D341Med (cell line): ENCODE measurements around the gene SHFL.

ENCODE experiments used
- DNase-seq: peaks from one replicate; pipeline ENCODE4 v3.0.0; 2012; ENCODE audit warnings: low spot score

SHFL gene

GRCh38 chr19:10087296-10088061, 1.4 kb downstream of the SHFL start:
- DNase-seq = no peak

DNA sequence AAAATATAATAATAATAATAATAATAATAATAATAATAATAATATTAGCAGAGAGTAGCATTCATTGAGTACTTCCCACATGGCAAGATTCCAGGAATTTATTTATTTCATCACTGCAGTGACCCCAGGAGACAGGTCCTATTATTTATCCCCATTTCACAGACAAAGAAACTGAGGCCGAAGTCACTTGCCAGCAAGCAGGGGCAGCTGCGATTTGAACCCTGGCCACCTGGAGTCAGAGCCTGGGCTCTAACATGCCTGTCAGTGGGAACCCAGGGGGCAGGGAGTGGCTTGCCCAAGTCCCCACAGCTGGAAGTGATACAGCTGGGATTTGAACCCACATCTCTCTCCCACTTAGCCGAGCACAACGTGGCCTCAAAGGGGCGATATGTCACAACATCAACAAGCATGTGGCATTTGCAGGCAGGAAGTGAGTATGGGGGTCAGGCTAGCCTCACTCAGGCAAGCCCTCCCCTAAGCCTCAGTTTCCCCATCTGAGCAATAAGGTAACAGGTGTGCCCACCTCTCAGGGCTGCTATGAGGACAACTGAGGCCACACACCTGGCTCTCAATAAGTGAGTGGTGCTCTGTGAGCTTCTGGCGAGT, 2.9 kb downstream of the SHFL start:
- no peak for DNase-seq

DNA sequence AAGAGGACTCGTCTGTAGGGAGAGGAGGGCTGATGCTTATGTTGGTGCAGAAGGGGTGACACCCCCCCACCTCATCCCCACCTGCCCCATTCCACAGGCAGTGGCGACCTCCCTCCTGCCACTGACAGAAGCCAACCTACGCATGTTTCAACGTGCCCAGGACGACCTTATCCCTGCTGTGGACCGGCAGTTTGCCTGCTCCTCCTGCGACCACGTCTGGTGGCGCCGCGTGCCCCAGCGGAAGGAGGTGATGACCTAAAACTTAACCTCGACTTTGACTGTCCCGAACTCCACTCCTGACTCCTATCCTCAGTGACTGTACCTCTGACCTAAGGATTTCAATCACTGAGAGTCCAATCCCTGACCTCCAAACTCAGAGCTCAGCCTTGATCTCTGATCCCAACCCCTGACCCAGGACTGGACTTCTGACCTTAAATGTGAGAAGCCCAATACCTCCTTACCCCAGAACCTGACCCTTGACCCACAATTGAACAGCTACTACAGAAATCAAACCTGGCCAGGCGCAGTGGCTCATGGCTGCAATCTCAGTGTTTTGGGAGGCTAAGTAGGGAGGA, 3.8 kb downstream of the SHFL start:
- DNase-seq = no peak

GRCh38 chr19:10091370-10091687, 5.2 kb downstream of the SHFL start:
- no peak for DNase-seq

DNA sequence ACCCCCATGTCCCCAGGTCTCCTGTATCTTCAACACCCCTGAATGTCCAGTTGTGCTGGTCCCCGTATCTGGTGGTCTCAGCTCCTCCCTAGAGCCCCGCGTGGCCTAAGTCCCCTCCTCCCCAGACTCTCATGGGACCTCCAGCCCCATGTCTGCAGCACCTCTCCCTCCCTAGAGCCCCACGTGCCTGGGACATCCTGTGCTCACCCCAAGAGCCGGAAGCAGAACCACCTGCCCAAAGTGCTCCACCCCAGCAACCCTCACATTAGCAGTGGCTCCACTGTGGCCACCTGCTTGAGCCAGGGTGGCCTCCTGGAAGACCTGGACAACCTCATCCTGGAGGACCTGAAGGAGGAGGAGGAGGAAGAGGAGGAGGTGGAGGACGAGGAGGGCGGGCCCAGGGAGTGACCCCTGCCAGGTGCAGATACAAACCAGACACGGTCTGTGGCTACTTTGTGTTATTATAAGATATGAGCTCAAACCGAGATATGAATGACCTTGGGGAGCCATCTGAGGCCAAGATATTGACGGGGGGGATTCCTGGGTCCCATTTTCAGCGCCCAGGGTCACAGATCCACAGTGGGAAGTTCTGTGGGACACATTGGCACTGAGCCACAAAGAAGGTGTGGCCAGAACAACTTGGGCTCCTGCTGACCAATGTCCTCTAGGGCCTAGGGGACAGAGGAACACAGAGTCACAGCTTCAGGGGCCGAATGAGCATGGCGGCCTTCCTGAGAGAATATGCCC, 6.0 kb downstream of the SHFL start:
- no peak for DNase-seq

GRCh38 chr19:10092648-10093294, 6.7 kb downstream of the SHFL start:
- no peak for DNase-seq

DNA sequence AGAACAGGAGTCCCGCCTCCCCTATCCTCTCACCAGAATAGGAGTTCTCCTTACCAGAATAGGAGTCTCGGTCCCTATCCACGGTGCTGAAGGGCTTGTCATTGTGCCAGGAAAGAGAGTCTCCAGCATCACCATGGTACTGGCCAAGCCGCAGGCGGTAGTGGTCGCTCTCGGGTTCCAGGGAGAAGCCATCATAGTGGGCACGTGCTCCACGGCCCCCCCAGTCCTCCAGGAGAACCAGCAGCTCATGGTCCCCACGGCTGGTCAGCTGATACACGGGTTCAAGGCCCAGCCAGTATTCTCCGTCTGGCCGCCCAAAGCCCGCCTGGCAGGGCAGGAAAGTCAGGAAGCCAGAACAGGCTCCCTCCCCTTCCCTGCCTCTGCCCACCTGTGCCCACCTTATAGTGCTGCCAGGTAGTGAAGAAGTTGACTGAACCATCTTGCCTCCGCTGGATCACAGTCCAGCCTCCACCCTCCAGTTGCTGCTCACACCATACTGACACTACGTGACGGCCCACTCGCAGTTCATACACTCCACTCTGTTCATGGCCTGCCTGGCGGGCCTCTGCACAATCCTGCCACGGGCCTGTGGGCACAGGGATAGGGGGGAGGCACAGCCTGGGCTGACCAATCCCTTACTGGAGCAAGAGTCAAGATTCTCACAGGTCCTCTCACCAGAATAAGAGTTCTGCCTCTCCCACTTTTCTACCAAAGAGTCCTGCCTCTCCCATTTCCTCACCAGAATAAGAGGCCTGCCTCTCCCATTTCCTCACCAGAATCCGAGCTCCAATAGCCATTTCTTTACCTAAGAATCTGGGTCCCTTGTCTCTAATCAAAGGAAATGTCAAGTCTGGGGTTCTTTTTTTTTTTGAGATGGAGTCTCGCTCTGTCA, 7.4 kb downstream of the SHFL start:
- DNase-seq = no peak

DNA sequence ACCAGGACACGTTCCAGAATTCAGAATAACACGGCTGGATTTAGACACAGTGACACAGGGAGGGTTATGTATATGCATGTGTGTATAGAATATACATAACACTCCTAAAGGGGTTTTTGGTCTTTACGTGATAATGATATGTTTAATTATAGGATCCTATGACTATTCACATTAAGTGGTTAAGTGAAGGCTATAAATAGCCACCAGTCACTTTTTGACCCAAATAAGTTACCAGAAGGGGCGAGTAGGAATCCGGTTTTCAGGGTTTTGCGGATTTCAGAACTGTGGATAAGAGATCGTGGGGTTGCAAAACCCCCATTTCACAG, 9.5 kb downstream of the SHFL start:
- DNase-seq = no peak

DNA sequence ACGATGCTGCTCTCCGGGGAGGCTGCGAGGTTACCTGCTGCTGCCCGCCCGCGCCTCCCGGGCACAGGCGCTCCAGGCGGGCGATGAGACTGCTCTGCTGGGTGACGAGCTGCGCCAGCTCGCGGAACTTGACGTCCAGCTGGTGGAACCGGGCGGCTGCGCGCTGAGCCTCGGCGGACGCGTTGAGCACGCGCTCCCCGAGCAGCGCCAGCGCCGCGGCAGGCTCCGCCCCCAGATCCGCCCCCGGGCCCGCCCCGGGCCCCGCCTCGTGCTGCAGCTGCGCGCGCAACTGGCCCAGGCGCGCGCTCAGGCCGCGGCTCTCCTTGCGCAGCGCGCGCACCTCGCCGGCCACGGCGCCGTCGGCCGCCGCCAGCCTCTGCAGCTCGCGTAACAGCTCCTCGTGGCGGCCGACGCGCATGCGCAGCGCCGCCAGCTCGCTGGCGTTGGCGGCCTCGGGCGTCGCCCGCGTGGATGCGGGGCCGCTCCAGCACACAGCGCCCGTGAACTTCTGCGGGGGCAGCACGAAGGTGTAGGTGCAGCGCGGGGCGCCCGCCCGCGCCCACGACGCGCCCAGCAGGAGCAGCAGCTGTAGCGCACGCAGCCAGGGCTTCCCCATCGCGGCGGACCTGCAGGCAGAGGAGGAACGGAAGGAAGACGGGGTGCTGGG, 10.0 kb downstream of the SHFL start:
- peak; percentile 100 for DNase-seq

- no peak for DNase-seq
Observed at GRCh38 chr19:10096615-10096963, 10.5 kb downstream of the SHFL start.

- no peak for DNase-seq
Observed at GRCh38 chr19:10100163-10100785, 14.2 kb downstream of the SHFL start.

DNA sequence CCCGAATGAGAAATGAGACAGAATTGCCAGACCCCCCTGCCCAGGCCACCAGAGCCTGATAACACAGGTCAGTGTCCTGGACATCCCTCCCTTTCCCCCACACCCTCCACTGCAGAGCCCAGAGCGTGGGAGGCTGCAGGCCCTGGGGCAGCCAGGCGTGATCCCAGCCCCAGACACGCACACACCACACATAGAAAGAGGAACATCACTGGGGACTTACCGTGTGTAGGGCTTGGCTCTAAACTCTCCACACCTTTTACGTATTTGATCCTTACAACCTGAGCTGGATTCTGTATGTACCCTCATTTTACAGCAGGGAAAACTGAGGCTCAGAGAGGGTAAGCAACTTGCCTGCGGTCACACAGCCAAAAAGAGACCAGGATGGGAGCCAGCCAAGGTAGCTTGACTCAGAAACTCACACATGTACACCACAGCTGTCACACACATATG, 16.7 kb downstream of the SHFL start:
- DNase-seq = no peak

GRCh38 chr19:10104130-10104513, 18.0 kb downstream of the SHFL start:
- DNase-seq = no peak

DNA sequence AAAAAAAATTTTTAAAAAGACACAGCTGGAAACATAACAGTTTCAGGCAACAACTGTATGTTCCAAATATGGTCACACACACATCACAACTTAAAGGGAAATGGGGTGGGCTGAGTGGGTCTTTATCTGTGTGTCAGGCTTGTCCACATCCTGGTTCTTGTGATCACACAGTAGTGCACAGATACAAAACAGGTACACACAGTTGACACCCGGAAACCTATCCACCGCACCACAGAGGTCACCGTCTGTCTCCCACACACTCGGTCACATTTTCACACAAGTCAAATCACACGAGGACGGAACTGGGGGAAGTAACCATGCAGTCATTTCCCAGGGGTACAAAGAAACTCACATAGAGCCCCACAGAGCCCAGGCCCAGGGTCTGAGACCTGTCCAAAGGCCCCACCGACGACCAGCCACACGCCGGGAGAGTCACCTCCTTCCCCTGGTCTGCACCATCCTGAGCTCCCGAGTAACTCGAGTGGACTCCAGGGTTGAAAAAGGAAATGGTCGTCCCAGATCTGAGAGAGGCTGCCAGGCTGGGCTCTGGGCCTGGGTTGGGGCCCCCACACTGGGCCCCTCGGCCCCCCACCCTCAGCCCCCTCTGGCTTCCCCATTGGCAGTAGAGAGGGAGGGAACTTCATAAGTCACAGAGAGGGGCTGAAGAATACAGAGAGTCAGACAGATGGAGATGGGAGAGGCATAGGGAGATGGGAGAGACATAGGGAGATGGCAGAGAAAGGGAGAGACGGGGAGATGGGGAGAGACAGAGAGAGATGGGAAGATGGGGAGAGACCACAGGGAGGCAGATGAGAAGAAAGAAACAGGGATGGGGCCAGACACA, 18.8 kb downstream of the SHFL start:
- DNase-seq = no peak

- no peak for DNase-seq
Observed at GRCh38 chr19:10105509-10106099, 19.5 kb downstream of the SHFL start.

- DNase-seq = peak; percentile 99
Observed at GRCh38 chr19:10106100-10106936, 20.2 kb downstream of the SHFL start, which contains the start of gene PPAN. TSS of gene PPAN (plus strand) at chr19:10106362. CDS start at chr19:10106395, 33 bp downstream.

GRCh38 chr19:10107254-10107653, 21.1 kb downstream of the SHFL start:
- DNase-seq = no peak

DNA sequence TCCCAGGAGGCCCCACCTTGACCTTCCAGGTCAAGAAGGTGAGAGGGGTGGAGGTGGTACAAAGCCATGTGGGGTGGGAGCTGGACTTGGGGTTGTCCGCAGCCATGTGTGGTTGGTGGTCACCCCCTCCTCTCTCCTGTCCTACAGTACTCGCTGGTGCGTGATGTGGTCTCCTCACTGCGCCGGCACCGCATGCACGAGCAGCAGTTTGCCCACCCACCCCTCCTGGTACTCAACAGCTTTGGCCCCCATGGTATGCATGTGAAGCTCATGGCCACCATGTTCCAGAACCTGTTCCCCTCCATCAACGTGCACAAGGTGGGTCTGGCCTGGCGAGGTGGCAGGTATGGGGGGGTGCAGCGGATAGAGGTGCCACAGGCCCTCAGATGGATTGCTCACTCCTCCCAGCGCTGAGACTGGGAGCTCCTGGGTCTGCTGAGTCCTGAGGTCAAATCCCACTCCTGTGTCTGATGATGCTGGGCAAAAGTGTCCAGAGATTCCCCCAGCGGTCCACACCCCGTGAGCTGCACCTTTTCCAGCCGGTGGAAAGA, 21.8 kb downstream of the SHFL start:
- DNase-seq = no peak
